Prostate gland (tissue), 2 donors: ENCODE measurements around the gene TTLL10. TPM values are rescaled to one million over a fixed set of nuclear protein-coding genes. Genes with fewer than 3 reads are reported as not detected.

Experiments
- DNase-seq: peaks from one replicate; pipeline ENCODE4 v3.0.0-alpha.2; 2019; ENCODE audit warnings: low spot score
- H3K27ac ChIP-seq, 2 donors: fragments of 200-600 bp; sonication (generic); 2 replicates each; pipeline ENCODE4 v1.5.1; 2017 to 2019
- H3K27me3 ChIP-seq: fragments of 200-600 bp; sonication (generic); replicated peaks from 2 replicates; pipeline ENCODE4 v1.5.1; 2019; ENCODE audit not compliant: insufficient read depth
- H3K36me3 ChIP-seq, 2 donors: fragments of 200-600 bp; sonication (generic); 1 replicate in 1 of 2; 2 replicates in 1 of 2; pipeline versions ENCODE4 v1.5.1 to v1.8.1; 2017 to 2019
- H3K4me1 ChIP-seq: fragments of 200-600 bp; sonication (generic); replicated peaks from 2 replicates; pipeline ENCODE4 v1.5.1; 2019
- H3K4me3 ChIP-seq, 2 donors: fragments of 200-600 bp; sonication (generic); 2 replicates each; pipeline ENCODE4 v1.5.1; 2017 to 2019
- H3K9me3 ChIP-seq: fragments of 200-600 bp; sonication (generic); 2 replicates; pipeline ENCODE4 v1.5.1; 2017
- CTCF ChIP-seq, 4 experiments: fragments of 200-600 bp in 2 of 4; fragments of 450-650 bp in 2 of 4; sonication (generic) in 2 of 4; IDR thresholded peaks; 1 replicate in 3 of 4; 2 replicates in 1 of 4; pipeline ENCODE4 v1.5.1; 2016 to 2019; ENCODE audit warnings: antibody characterized with exemption in 4 of 4, mild to moderate bottlenecking in 2 of 4, moderate library complexity in 2 of 4
- POLR2A ChIP-seq: fragments of 450-650 bp; IDR thresholded peaks from one replicate; pipeline ENCODE4 v1.6.1; 2016; ENCODE audit warnings: antibody characterized with exemption, mild to moderate bottlenecking
- POLR2AphosphoS5 ChIP-seq: sonication (generic); formaldehyde crosslinking; IDR thresholded peaks from one replicate; pipeline ENCODE4 v1.6.1; 2017; ENCODE audit warnings: antibody characterized with exemption
- WGBS: methylation state at CpG from one replicate; pipeline ENCODE4 v1.1.5; 2018; 5-methylcytosine and 5-hydroxymethylcytosine counted together
- intact Hi-C: fragments of 100-400 bp; cut with DNase I; formaldehyde crosslinking; loops from one replicate; pipeline ENCODE4 v1.14.2; 2022
- total RNA-seq, 2 donors: library from RNA; depleted of rRNA; stranded (reverse); fragments of >200 nt; gene quantifications; one replicate each; pipeline ENCODE4 v1.1.0, GENCODE V29; 2016

The TTLL10 gene
- 1 to 10 TPM in 1 of 2 donors, under 1 TPM in 1; 0.77 to 7.3 TPM for total RNA-seq

DNA sequence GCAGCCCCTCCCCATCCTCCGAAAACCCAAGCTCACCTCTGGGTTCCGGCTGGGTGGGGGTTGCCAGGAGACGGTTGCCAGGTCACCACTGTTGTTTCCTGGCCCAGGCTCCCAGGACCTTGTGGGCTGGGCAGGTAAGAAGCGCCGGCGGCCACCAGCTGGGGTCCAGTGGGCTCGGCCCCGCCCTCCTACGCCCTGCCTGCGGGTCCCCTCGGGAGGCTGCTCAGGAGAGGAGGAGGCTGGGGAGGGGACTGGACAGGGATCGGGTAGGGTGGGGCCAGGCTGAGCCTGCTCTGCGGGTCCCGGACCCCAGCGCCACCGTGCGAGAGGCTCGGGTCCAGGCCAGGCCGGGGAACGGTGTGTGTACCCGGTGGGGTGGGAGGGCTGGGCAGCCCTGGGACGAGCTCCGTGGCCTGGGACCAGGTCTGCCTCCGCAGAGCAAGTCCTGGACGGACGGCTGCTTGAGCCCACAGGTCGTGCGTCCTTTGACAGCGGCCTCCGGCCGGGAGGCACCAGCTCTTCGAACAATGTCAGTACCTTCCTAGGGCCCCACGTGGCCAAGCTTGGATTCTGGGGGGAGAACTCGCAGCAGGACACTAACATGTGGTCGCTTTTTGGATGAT, at the start of gene TTLL10:
TTLL10 (plus strand) TSS at position 88 of the 623 bp plus-strand sequence. CDS start 5,336 bp downstream, outside the sequence.
- Histone ChIP-seq H3K4me3 (no peak within 1 kb of the TSS), H3K9me3 (no peaks in the 10 kb centered on the region), H3K27ac (no peak within 1 kb of the TSS), H3K27me3 (no peaks in the 10 kb centered on the region), H3K36me3 (no peaks in the 10 kb centered on the region), H3K4me1 (no peaks in the 10 kb centered on the region)
- TF ChIP-seq CTCF (IDR thresholded peaks at IDR 0.05): no peak
- no peak for TF ChIP-seq POLR2AphosphoS5
- TF ChIP-seq POLR2A: no peak
- intact Hi-C loops: no loop called here
- no peak for DNase-seq
- WGBS: 36% methylated on average over 35 of the region's 35 CpGs

GRCh38 chr1:1124508-1124785, 49.2 kb upstream of the TTLL10 start:
- DNase-seq: no peak
- WGBS: 83% methylated on average over 7 of the region's 7 CpGs
- intact Hi-C loops: loop anchor here (5.0 kb wide), 1 partner anchor 248 kb away; no protein-coding TSS in a partner anchor

GRCh38 chr1:1124786-1125642, 48.7 kb upstream of the TTLL10 start:
- WGBS: 70% methylated on average over 23 of the region's 29 CpGs
- H3K36me3 ChIP-seq: no peaks in the 10 kb centered on the region
- no peak for TF ChIP-seq POLR2A
- TF ChIP-seq POLR2AphosphoS5: no peak
- no peak for TF ChIP-seq CTCF (IDR thresholded peaks at IDR 0.05)
- no peaks in the 10 kb centered on the region for H3K9me3 ChIP-seq
- DNase-seq: no peak
- no peak overlapping the region for H3K27ac ChIP-seq
- intact Hi-C loops: loop anchor here (5.0 kb wide), 1 partner anchor 247 kb away; no protein-coding TSS in a partner anchor
- H3K27me3 ChIP-seq: no peaks in the 10 kb centered on the region
- H3K4me1 ChIP-seq: no peaks in the 10 kb centered on the region
- H3K4me3 ChIP-seq: no peak overlapping the region

More at GRCh38 chr1:1124508-1124785, 49.2 kb upstream of the TTLL10 start:
- no peak overlapping the region for H3K4me3 ChIP-seq
- no peaks in the 10 kb centered on the region for H3K4me1 ChIP-seq
- H3K9me3 ChIP-seq: no peaks in the 10 kb centered on the region
- no peaks in the 10 kb centered on the region for H3K27me3 ChIP-seq
- no peak for TF ChIP-seq POLR2AphosphoS5
- TF ChIP-seq POLR2A: no peak
- TF ChIP-seq CTCF (IDR thresholded peaks at IDR 0.05): no peak
- no peak overlapping the region for H3K27ac ChIP-seq
- H3K36me3 ChIP-seq: no peaks in the 10 kb centered on the region

DNA sequence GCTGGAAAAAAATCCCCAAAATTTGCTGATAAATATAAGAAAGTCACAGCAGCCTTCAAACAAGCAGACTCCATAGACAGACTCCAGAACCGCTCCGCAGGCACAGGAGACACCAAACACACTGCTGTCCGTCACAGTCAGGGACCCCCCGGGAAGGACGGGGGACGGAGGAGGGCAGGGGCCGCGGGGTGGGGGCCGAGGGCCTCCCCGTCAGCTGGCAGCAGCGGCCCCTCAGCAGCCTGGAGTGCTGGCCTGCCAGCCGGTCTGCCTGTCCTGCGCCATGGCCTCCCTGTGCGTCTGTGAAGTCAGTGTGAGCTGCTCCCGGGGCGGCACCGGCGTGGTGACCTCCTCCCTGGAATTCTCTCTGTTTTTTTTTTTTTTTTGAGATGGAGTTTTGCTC, 47.7 kb upstream of the TTLL10 start:
- Histone ChIP-seq H3K36me3 (no peaks in the 10 kb centered on the region), H3K27me3 (no peaks in the 10 kb centered on the region), H3K27ac (no peak overlapping the region), H3K4me3 (no peak overlapping the region), H3K4me1 (no peaks in the 10 kb centered on the region), H3K9me3 (no peaks in the 10 kb centered on the region)
- TF ChIP-seq POLR2AphosphoS5: no peak
- no peak for TF ChIP-seq CTCF (IDR thresholded peaks at IDR 0.05)
- no peak for TF ChIP-seq POLR2A
- 85% methylated on average over 17 of the region's 18 CpGs for WGBS
- intact Hi-C loops: no loop called here
- DNase-seq: no peak
